ENCODE measurements around the gene AIMP2.
A peak's percentile ranks its signal among the peaks of the same experiment; 100 is the strongest.
"Not testable (repeated sequence)": the region's sequence is repeated elsewhere in the genome, so short reads cannot be mapped to it uniquely, and the experiment has no call there.

AIMP2 gene

DNA sequence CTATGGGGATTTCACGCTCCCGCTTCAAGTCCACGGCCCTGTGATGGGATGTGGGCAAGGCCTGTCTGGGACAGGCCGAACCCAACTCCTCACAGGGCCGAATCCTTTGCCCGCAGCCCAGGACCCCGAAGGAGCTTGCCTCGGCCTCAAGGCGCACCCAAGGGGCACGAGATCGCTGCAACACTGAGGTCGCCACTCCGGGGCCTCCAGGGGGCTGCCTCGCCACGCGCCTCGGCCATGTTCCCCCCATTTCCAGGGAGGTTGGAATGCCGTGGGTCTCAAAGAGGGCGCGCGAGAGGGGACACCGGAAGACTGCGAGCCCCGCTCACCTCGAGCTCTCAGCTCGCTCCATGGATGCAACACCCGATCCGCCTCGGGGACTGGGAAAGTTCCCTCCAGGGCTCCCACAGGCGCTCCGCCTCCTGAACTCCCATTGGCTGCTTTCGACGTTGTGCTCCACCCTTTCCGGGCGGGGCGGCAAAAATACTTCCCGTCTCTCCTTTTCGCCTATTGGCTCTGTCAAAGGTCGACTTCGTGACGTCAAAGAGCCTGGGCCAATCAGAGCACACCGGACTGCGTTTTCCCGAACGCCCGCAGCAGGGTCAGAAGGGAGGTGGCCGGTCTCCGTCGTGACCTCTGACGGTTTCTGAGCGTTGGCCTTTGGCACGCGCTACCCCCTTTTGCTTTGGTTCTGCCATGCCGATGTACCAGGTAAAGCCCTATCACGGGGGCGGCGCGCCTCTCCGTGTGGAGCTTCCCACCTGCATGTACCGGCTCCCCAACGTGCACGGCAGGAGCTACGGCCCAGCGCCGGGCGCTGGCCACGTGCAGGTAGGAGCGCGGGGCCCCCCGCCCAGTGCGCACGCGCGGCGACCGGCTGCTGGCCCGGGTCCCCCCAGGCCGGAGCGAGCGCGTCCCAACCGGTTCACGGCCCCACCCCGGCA is at the start of gene AIMP2, which contains the start of gene PMS2:
AIMP2 (plus strand) TSS at position 605 of the 944 bp plus-strand sequence; CDS start at position 697, 92 bp downstream.
PMS2 (minus strand) TSS at position 382 of the 944 bp plus-strand sequence; CDS start at position 352, 30 bp downstream.
- peak; percentile 94 for DNase-seq (ENCODE audit: extremely low read depth, low read depth)
- TF ChIP-seq, protein P1, sequence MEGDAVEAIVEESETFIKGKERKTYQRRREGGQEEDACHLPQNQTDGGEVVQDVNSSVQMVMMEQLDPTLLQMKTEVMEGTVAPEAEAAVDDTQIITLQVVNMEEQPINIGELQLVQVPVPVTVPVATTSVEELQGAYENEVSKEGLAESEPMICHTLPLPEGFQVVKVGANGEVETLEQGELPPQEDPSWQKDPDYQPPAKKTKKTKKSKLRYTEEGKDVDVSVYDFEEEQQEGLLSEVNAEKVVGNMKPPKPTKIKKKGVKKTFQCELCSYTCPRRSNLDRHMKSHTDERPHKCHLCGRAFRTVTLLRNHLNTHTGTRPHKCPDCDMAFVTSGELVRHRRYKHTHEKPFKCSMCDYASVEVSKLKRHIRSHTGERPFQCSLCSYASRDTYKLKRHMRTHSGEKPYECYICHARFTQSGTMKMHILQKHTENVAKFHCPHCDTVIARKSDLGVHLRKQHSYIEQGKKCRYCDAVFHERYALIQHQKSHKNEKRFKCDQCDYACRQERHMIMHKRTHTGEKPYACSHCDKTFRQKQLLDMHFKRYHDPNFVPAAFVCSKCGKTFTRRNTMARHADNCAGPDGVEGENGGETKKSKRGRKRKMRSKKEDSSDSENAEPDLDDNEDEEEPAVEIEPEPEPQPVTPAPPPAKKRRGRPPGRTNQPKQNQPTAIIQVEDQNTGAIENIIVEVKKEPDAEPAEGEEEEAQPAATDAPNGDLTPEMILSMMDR (IDR thresholded peaks at IDR 0.05; ENCODE audit: low read depth, low read length): peak; percentile 18

DNA sequence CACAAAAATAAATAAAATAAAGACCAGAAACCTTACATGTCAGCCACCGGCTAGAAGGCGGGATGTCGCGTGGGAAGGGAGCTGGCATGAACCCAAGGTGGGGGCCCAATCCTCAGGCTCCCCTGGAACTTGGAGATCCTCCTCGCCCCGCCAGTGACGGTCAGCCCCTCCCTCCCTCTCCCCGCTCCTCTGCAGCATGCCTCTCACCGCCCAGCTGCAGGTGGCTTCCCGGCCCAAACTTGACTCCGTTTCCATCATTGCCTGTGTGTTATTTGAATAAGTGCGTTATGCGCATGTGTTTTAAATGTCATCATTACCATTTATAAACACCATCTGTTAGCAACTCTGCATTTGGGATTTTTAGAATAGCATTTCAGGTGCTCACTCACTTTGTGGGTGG is 45.9 kb upstream of the AIMP2 start:
- not testable (repeated sequence) for DNase-seq (ENCODE audit: extremely low read depth, low read depth)

DNA sequence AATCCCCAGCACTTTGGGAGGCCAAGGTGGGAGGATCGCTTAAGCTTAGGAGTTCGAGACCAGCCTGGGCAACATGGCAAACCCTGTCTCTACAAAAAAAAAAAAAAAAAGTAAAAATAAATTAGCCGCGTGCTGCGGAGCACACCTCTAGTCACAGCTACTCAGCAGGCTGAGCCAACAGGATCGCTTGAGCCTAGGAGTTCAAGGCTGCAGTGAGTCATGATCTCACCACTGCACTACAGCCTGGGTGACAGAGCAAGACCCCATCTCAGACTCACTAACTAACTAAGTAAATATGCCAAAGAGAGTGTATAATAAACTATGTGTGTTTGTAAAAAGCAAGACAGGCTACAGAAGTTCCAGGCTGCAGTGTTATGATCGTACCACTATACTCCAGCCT is 45.3 kb upstream of the AIMP2 start:
- not testable (repeated sequence) for DNase-seq (ENCODE audit: extremely low read depth, low read depth)

DNA sequence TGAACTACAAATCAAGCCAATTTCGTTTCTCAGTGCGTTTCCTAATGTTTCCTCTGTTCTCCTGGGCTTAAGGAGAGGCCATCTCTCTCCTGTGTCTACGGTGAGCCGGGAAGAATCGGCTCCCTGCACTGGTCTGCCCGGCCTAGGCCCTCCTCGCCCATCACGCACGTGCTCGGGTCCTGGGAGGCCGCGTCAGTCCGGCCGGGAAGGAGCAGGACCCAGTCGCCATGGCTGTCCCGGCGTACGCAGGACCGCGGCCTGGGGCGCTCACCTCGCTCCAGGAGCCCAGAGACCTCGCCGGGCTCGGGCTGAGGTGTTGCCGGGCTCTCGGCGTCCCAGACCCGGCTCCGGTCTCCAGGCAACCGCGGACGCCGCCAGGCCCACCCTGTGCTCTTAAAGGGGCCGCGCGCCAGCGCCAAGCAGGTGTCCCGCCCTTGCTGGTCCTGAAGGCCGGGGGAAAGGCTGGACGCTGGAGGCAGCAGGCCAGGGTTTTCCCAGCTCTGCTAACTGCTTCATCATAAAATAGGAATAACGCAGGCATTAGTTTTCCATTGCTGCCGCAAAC is 38.6 kb upstream of the AIMP2 start, which contains the start of gene RSPH10B:
RSPH10B (minus strand) TSS at position 343 of the 565 bp plus-strand sequence. CDS start 3,573 bp downstream, outside the sequence.
- DNase-seq (ENCODE audit: extremely low read depth, low read depth): not testable (repeated sequence)

DNA sequence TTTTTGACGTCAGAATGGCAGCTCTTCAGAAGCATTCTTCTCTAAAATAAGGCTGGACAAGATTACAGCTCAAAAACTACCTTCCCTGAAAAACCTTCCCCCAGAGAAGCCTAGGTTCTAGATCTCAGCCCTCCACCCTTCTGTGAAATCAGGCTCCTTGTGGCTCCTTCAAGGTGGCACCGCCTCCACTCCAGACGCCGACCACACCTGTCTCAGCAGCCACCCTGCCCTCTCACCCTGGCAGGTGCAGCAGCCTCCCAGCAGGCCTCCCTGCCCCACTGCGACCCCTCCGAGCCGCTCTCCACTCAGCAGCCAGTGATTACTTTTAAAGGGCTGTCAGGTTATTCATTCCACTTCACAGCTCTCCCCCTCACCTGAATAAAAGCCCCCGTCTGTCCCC is 35.5 kb upstream of the AIMP2 start:
- DNase-seq (ENCODE audit: extremely low read depth, low read depth): not testable (repeated sequence)

DNA sequence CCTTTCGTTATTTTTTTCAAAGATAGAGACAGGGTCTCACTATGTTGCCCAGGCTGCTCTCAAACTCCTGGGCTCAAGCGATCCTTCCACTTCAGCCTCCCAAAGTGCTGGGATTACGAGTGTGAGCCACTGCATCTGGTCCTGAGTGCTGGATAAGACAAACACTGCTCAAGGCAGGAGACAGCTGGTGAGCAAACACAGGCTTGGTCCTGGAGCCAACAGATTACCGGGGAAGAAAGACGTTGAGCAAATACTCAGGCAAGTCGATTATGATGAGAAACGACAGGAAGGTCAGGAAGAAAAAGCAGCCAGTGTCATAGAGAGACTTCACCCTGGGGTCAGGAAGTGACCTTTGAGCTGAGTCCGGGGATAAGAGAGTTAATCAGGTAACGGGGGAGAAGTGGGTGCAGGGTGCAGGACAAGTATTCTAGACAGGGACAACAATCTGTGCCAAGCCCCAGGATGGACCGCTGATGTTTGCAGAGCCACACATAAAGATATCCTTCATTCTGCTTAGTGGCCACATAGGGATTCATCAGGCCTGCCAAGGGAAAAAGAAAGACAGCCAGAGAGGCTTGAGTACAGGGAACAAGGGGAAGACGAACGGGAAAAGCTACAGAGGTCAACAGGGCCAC is 29.3 kb upstream of the AIMP2 start:
- DNase-seq (ENCODE audit: extremely low read depth, low read depth): not testable (repeated sequence)

DNA sequence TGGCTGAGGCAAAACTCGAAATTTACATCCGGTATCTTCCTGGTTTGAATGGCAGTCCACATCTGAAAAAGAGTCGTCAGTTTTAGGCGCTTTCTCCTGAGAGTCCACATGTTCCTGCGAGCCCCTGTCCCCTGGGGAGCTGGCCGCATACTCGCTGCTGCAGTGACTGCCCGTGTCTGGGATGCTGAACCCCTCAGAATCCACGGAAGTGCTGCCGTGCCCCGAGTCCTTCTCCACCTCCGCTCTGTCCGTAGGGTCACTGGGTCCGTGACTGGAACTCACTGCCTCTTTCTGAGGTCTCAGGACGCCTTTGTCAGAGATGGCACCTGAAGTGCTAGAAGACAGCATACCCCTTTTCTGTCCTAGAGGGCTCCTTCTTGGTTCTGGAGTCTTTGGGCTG is 22.0 kb upstream of the AIMP2 start:
- not testable (repeated sequence) for DNase-seq (ENCODE audit: extremely low read depth, low read depth)

DNA sequence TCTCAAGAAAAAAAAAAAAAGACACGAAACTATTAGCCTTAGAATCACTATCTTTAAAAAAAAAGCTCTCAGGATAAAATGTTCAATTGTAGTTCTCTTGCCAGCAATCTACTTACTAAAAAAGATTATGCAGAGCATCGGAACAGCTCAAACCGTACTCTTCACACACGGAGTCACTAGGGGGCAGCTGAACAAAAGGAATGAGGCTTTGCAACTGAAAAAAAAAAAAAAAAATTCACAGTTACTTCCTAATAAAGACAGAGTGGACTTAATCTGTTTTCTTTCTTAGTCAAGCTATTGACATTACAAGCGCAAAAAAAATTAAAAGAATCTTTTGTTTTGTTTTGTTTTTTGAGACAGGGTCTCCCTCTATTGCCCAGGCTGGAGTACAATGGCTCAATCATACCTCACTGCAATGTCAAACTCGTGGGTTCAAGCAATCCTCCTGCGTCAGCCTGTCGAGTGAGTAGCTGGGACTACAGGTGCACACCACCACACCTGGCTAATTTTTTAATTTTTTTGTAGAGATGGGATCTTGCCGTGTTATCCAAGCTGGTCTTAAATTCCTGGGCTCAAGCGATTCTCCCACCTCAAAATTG is 11.8 kb upstream of the AIMP2 start:
- TF ChIP-seq, protein P1 (IDR thresholded peaks at IDR 0.05; ENCODE audit: low read depth, low read length): peak; percentile 67
- DNase-seq (ENCODE audit: extremely low read depth, low read depth): no peak

DNA sequence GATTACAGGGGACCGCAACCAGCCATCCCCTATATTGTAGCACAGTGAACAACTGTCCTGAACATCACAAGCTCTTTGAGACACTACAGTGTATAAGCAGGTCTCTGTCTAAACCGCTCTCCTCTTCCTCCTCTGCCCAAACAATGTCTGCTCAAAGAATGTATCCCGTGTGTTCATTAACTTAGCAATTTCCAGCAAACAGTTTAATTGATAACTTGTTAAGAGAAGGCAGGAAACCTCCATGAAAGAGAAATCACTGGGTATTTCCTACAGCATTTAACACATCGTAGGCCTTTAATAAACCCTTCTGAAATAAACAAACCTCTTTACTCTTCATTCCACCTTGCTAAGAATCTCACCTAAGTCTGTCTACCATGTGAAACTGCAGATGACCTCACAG is 1.7 kb upstream of the AIMP2 start:
- no peak for DNase-seq (ENCODE audit: extremely low read depth, low read depth)
- TF ChIP-seq, protein P1 (IDR thresholded peaks at IDR 0.05; ENCODE audit: low read depth, low read length): no peak

DNA sequence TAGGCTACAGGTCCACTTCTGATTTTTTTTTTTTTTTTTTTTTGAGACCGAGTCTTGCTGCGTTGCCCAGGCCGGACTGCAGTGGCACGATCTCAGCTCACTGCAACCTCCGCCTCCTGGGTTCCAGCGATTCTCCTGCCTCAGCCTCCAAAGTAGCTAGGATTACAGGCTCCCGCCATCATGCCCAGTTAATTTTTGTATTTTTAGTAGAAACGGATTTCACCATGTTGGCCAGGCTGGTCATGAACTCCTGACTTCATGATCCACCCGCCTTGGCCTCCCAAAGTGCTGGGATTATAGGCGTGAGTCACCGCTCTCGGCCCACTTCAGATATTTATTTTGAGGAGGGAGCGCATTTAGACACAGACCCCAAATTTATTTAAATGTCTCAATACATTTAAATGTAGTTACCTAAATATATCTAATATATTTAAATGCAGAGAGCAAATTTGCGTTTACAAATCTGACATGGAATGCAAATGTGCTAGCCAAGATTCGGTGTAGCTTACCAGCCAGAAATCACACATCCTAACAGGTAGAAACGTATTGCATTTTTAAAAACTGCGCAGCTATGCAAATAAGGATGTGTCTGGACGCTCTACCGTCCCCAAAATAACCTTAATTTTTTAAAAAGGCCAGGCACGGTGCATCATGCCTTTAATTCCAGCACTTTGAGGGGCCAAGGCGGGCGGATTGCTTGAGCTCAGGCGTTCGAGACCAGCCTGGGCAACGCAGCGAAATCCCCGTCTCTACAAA is 1.1 kb upstream of the AIMP2 start:
- DNase-seq (ENCODE audit: extremely low read depth, low read depth): not testable (repeated sequence)

DNA sequence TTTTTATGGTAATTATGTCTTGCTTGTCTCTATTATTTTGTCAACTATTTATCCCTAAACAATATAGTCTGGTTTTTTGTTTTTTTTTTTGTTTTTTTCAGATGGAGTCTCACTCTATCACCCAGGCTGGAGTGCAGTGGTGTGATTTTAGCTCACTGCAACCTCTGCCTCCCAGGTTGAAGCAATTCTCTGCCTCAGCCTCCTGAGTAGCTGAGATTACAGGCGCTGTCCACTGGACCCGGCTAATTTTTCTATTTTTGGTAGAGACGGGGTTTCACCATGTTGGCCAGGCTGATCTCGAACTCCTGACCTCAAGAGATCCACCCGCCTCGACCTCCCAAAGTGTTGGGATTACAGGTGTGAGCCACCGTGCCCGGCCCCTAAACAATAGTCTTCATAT is 1.3 kb downstream of the AIMP2 start:
- not testable (repeated sequence) for DNase-seq (ENCODE audit: extremely low read depth, low read depth)
